ENCODE measurements around the gene DZIP3.

Gene DZIP3

DNA sequence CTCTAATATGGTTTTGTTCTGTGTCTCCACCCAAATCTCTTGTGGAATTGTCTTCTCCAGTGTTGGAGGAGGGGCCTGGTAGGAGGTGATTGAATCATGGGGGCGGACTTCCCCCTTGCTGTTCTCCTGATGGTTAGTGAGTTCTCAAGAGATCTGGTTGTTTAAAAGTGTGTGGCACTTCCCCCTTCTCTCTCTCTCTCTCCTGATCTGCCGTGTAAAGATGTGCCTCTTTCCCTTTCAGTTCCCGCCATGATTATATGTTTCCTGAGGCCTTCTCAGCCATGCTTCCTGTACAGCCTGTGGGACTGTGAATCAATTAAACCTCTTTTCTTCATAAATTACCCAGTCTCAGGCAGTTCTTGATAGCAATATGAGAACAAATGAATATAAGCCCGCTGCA is 134.6 kb downstream of the DZIP3 start:
- DNase-seq (ENCODE audit: low read depth) = no peak
- TF ChIP-seq, protein P1, sequence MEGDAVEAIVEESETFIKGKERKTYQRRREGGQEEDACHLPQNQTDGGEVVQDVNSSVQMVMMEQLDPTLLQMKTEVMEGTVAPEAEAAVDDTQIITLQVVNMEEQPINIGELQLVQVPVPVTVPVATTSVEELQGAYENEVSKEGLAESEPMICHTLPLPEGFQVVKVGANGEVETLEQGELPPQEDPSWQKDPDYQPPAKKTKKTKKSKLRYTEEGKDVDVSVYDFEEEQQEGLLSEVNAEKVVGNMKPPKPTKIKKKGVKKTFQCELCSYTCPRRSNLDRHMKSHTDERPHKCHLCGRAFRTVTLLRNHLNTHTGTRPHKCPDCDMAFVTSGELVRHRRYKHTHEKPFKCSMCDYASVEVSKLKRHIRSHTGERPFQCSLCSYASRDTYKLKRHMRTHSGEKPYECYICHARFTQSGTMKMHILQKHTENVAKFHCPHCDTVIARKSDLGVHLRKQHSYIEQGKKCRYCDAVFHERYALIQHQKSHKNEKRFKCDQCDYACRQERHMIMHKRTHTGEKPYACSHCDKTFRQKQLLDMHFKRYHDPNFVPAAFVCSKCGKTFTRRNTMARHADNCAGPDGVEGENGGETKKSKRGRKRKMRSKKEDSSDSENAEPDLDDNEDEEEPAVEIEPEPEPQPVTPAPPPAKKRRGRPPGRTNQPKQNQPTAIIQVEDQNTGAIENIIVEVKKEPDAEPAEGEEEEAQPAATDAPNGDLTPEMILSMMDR (conservative IDR thresholded peaks at IDR 0.05; ENCODE audit: control insufficient read depth, insufficient read depth, low read depth, low read length) = no peak
- H3K4me3 ChIP-seq (ENCODE audit: control insufficient read depth, low read depth, low read length) = no peak overlapping the region

- TF ChIP-seq, protein P1 (conservative IDR thresholded peaks at IDR 0.05; ENCODE audit: control insufficient read depth, insufficient read depth, low read depth, low read length) = no peak
- no peak for DNase-seq (ENCODE audit: low read depth)
- H3K4me3 ChIP-seq (ENCODE audit: control insufficient read depth, low read depth, low read length) = no peak overlapping the region
Observed at GRCh38 chr3:108728105-108728504, 138.6 kb downstream of the DZIP3 start.

DNA sequence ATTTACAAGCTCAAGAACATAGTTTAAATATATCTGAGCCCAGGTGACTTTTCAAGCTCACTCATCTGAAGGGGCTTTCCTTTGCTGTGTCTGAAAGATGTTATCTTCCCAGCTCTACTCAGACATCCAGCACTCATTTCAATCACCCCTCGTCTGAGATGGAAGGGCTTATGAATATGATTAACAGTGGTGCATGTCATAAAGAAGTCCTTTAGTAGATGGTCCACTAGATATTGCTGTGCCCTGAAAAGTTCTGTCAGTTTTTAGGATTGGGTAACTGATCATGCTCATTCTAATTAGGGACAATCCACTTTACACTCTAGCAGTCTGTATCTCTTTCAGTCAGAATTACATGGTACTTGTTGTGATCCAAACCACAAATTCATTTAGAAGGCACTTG is 139.4 kb downstream of the DZIP3 start:
- TF ChIP-seq, protein P1 (conservative IDR thresholded peaks at IDR 0.05; ENCODE audit: control insufficient read depth, insufficient read depth, low read depth, low read length) = no peak
- H3K4me3 ChIP-seq (ENCODE audit: control insufficient read depth, low read depth, low read length) = no peak overlapping the region
- no peak for DNase-seq (ENCODE audit: low read depth)

DNA sequence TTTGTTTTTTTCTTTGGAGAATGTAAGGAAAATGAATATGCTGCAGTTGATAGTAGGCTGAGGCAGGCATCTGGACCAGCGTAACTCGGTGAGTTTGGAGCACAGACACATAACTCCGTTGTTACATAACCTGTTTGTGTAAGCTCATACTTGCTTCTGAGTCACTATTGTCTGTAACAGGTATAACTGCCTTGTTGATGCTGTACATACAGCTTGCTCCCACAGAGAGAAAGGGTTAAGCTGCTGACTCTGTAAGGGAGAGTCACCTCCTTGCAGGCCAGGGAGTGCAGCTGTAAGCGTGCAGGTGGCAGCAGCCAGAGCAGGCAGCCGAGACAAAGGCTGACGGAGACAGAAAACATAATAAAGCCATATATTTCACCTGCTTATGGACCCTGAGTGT is 147.3 kb downstream of the DZIP3 start:
- TF ChIP-seq, protein P1 (conservative IDR thresholded peaks at IDR 0.05; ENCODE audit: control insufficient read depth, insufficient read depth, low read depth, low read length) = no peak
- DNase-seq (ENCODE audit: low read depth) = no peak
- no peak overlapping the region for H3K4me3 ChIP-seq (ENCODE audit: control insufficient read depth, low read depth, low read length)

- H3K4me3 ChIP-seq (ENCODE audit: control insufficient read depth, low read depth, low read length) = no peak overlapping the region
- DNase-seq (ENCODE audit: low read depth) = no peak
- TF ChIP-seq, protein P1 (conservative IDR thresholded peaks at IDR 0.05; ENCODE audit: control insufficient read depth, insufficient read depth, low read depth, low read length) = no peak
Observed at GRCh38 chr3:108742929-108743328, 153.4 kb downstream of the DZIP3 start.

All from fibroblast of mammary gland (primary cell).